ENCODE data around the gene PCNX3. TPM values are rescaled to one million over a fixed set of nuclear protein-coding genes. Genes with fewer than 3 reads are reported as not detected.

The PCNX3 gene
- 15.4 TPM for polyA plus RNA-seq (2012; ENCODE audit: low read depth, missing spikeins)

DNA sequence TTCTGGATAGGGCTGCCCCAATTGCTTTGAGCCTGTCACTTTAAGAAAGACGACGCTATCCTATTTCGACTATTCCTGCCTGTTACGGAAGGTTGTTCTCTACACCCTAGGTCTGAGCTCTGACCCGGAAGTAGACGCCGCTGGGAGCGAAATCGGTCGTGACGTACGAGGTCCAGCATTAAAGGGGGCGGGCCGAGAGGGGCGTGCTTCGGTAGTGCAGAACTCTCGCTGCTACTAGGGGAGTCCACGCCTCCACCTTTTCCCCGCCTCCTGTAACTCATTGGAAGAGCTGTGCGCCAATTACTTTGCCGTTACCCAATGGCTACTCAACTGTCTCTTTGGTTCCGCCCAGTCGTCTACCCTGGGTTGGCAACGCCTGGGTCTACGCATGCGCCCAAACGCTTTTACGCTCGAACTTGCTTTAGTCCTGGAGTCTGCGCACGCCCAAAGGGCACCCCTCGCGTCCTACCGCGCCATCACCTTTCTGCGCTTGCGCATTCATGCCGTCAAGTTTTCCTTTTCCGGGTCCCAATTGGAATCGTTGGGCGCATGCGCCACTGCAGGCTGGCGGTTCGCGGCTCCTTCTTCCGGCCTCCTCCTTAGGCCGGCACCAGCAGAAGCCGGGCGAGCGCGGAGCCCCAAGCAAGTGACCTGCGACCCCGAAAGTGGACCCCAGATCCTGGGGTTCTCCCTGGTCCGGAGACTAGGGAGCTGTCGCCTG, at the start of gene PCNX3:
Gene PCNX3 (plus strand): TSS at position 548 of the 721 bp plus-strand sequence. CDS start 536 bp downstream, outside the sequence.
- DNase-seq (ENCODE audit: insufficient read length, low spot score) (peak; percentile 100), FAIRE-seq (peak; percentile 100)
- TF ChIP-seq POLR2A (IDR thresholded peaks at IDR 0.05; ENCODE audit: low read depth, low read length) (no peak; the same call in 1 of the 2 replicates), POLR2AphosphoS5 (IDR thresholded peaks at IDR 0.05; ENCODE audit: low read depth, low read length) (peak; percentile 52; the same call in 1 of the 2 replicates)

DNA sequence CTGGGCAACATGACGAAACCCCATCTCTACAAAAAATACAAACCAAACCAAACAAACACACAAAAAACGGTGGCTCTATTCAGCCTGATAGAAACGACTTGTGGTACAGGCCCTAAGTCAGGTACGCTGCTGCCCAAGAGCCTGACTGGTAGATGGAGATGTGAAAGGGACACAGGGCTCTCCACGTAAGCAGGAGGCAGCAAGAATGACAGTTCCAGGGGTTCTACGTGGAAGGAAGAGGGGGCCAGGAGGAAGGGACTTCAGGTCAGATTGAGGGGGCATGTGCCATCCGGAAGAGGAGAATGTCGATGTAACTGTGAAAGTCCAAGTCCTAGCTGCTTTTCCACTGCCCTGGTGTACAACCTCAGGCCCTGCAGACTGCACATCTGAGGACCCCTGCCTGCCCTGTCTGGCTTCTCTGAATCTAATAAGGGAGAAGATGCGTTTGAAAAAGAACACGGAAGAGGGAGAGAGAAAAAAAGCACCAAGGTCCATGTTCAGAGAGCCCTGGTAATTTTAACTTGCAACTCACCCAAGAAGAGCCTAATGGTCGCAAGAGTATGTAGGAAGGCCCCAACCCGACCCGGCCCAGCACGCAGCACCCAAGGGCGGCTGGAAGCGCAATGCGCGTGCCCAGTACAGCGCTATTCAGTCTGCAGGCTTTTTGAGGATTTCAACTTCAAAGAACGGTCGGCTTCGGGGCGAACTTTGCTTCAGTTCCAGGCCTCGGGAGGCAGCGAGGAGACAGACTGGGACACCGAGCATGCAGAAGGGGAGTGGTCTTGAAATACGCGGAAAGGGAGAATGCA, 46.2 kb upstream of the PCNX3 start:
- DNase-seq (ENCODE audit: insufficient read length, low spot score) (no peak), FAIRE-seq (no peak)
- TF ChIP-seq POU2F2 (IDR thresholded peaks at IDR 0.05; ENCODE audit: low read depth, low read length): no peak
- TF ChIP-seq POLR2AphosphoS5 (IDR thresholded peaks at IDR 0.05; ENCODE audit: low read depth, low read length): 0 out of 2 replicates have a peak, but pooled peaks have one; percentile 60

DNA sequence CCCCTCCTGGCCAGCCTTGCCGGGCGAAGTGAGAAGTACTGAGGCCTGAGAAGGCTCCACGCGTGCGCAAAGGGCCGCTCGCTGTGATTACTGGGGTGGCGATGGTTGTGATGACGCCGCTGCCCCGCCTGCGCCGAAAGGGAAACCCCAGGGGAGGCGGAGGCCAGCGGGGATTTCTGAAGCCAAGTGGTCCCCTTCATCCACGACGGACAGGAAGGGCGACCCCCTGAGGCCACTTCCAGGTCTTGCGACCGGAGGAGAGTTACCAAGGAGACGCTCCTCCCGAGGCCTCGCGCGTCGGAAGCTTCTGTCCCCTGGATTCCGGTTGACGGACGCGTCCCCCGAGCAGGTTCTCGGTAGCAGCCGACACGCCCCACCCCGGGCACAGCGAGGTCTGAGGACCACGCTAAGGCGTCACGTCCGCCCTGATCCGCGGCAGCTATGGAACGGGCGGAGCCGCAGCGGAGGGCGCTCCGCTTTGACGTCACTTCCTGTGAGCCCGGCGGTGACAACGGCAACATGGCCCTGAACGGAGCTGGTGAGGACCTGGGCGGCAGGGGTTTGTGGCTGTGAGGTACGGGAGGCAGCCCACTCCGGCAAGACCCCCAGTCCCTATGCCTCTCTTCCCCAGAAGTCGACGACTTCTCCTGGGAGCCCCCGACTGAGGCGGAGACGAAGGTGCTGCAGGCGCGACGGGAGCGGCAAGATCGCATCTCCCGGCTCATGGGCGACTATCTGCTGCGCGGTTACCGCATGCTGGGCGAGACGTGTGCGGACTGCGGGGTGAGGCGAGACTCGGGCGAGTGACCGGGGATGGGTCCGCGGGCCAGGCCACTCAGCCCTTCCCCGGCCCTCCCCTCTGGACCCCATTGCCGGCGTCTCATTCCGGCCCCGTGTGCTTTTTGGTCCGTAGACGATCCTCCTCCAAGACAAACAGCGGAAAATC, 45.3 kb upstream of the PCNX3 start, which contains the start of gene ZNRD2:
Gene ZNRD2 (plus strand): TSS at position 505 of the 946 bp plus-strand sequence. CDS start 15 bp downstream, at position 520.
- DNase-seq (ENCODE audit: insufficient read length, low spot score) (peak; percentile 97), FAIRE-seq (peak; percentile 99)
- TF ChIP-seq PAX5 (IDR thresholded peaks at IDR 0.05; ENCODE audit: insufficient read depth, low read length, severe bottlenecking): peak; percentile 9
- 0 out of 2 replicates have a peak, but pooled peaks have one; percentile 14 for TF ChIP-seq POU2F2 (IDR thresholded peaks at IDR 0.05; ENCODE audit: low read depth, low read length)
- 0 out of 2 replicates have a peak, but pooled peaks have one; percentile 14 for TF ChIP-seq SPI1 (IDR thresholded peaks at IDR 0.05; ENCODE audit: low read depth, low read length)
- peak; percentile 82 for TF ChIP-seq TAF1 (IDR thresholded peaks at IDR 0.05; ENCODE audit: low read depth, low read length)
- peak; percentile 81 for TF ChIP-seq POLR2A (IDR thresholded peaks at IDR 0.05; ENCODE audit: low read depth, low read length)
- peak; percentile 44 for TF ChIP-seq POLR2AphosphoS5 (IDR thresholded peaks at IDR 0.05; ENCODE audit: low read depth, low read length)

DNA sequence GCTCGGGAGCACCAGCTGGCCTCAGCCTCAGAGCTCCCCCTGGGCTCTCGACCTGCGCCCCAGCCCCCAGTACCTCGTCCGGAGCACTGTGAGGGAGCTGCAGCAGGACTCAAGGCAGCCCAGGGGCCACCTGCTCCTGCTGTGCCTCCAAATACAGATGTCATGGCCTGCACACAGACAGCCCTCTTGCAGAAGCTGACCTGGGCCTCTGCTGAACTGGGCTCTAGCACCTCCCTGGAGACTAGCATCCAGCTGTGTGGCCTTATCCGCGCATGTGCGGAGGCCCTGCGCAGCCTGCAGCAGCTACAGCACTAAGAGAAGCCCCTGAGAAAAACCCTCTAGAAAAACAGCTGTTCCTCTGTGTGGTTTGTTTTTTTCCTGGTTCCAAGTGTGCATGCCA, 44.2 kb upstream of the PCNX3 start:
- DNase-seq (ENCODE audit: insufficient read length, low spot score) (no peak), FAIRE-seq (no peak)
- TF ChIP-seq POLR2AphosphoS5 (IDR thresholded peaks at IDR 0.05; ENCODE audit: low read depth, low read length) (no peak), PAX5 (IDR thresholded peaks at IDR 0.05; ENCODE audit: insufficient read depth, low read length, severe bottlenecking) (no peak), TAF1 (IDR thresholded peaks at IDR 0.05; ENCODE audit: low read depth, low read length) (no peak), SPI1 (IDR thresholded peaks at IDR 0.05; ENCODE audit: low read depth, low read length) (no peak), POLR2A (IDR thresholded peaks at IDR 0.05; ENCODE audit: low read depth, low read length) (no peak), POU2F2 (IDR thresholded peaks at IDR 0.05; ENCODE audit: low read depth, low read length) (no peak)

DNA sequence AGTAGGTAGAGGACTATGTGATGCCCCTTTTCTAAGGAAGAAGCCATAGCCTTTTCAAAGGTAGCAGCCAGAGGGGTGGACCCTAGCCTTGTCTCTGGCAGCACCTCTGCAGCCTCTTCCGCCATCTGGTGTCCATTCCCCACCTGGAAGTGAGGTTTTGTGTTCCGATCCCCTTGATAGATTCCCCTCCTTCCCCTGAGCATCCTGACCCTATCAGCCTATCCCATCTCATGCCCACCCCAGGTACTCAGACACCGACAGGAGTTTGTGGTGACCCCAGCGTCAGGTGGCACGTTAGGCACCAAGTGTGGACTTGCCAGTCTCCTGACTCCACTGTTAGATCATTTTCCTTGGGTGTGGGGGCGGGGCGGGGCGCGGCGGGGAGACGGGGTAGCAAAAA, 43.6 kb upstream of the PCNX3 start:
- TF ChIP-seq SPI1 (IDR thresholded peaks at IDR 0.05; ENCODE audit: low read depth, low read length) (no peak), POLR2A (IDR thresholded peaks at IDR 0.05; ENCODE audit: low read depth, low read length) (no peak), POLR2AphosphoS5 (IDR thresholded peaks at IDR 0.05; ENCODE audit: low read depth, low read length) (no peak), PAX5 (IDR thresholded peaks at IDR 0.05; ENCODE audit: insufficient read depth, low read length, severe bottlenecking) (no peak), POU2F2 (IDR thresholded peaks at IDR 0.05; ENCODE audit: low read depth, low read length) (no peak), TAF1 (IDR thresholded peaks at IDR 0.05; ENCODE audit: low read depth, low read length) (no peak)
- FAIRE-seq (no peak), DNase-seq (ENCODE audit: insufficient read length, low spot score) (no peak)

DNA sequence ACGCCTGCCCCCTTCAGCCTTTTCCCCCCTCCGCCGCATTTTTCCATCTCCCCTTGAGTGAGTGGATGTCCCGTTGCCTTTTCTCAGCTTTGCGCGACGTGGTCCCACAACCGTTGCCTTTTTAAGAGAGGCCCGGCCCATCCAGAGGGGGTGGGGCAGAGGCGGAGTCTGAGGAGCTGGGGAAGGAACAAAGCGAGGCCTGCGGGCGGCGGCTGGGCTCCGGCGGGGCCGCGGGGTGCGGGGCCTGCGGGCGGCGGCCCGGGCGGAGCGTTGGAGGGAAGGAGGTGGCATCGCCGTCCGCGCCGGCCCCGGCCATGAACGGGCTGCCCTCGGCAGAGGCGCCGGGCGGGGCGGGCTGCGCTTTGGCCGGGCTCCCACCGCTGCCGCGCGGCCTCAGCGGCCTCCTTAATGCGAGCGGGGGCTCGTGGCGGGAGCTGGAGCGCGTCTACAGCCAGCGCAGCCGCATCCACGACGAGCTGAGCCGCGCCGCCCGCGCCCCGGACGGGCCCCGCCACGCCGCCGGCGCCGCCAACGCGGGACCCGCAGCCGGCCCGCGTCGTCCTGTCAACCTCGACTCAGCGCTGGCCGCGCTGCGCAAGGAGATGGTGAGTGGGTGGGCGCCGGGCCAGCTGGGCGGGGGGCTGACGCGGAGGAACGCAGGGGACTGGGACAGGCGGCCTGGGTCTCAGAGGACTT, 43.1 kb upstream of the PCNX3 start, which contains the start of gene FAM89B:
Gene FAM89B (plus strand): TSS at position 183 of the 696 bp plus-strand sequence. CDS start 132 bp downstream, at position 315.
- no peak for FAIRE-seq
- TF ChIP-seq TAF1 (IDR thresholded peaks at IDR 0.05; ENCODE audit: low read depth, low read length) (no peak), PAX5 (IDR thresholded peaks at IDR 0.05; ENCODE audit: insufficient read depth, low read length, severe bottlenecking) (no peak)
- no peak for DNase-seq (ENCODE audit: insufficient read length, low spot score)

DNA sequence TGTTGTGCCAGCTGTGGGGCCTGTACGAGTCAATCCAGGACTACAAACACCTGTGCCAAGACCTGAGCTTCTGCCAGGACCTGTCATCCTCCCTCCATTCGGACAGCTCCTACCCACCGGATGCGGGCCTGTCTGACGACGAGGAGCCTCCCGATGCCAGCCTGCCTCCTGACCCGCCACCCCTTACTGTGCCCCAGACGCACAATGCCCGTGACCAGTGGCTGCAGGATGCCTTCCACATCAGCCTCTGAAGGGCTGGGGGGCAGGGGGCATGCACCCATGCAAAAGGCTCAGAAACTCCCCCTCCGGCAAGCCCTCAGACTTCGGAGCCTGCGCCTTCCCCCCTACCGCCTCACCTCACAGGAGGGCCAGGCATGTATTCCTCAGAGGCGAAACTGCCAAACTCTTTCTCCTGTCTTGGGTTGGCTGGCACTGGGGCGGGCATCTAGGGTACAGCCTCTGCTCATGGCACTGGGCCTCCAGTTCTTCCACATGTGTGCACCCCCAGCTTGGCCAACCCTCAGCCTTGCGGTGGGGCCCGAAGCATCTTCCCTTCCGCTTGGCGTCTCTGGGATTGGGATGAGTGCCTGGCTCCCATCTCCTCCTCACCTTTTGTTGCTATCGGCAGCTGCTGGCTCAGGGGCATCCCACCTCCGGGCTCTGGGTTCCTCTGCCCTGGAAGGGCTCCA, 42.0 kb upstream of the PCNX3 start:
- no peak for FAIRE-seq

More for the DNA sequence above, 42.0 kb upstream of the PCNX3 start:
- TF ChIP-seq POU2F2 (IDR thresholded peaks at IDR 0.05; ENCODE audit: low read depth, low read length) (no peak), SPI1 (IDR thresholded peaks at IDR 0.05; ENCODE audit: low read depth, low read length) (no peak), POLR2AphosphoS5 (IDR thresholded peaks at IDR 0.05; ENCODE audit: low read depth, low read length) (no peak), PAX5 (IDR thresholded peaks at IDR 0.05; ENCODE audit: insufficient read depth, low read length, severe bottlenecking) (no peak), TAF1 (IDR thresholded peaks at IDR 0.05; ENCODE audit: low read depth, low read length) (no peak), POLR2A (IDR thresholded peaks at IDR 0.05; ENCODE audit: low read depth, low read length) (no peak)
- DNase-seq (ENCODE audit: insufficient read length, low spot score): no peak
